ENCODE measurements around the gene NET1.
A peak's percentile ranks its signal among the peaks of the same experiment; 100 is the strongest.
"Not testable (repeated sequence)": the region's sequence is repeated elsewhere in the genome, so short reads cannot be mapped to it uniquely, and the experiment has no call there.

The NET1 gene

GRCh38 chr10:5412277-5412941, at the start of gene NET1:
TSS of gene NET1 (plus strand) at chr10:5412557. CDS start at chr10:5412693, 136 bp downstream.
- DNase-seq (ENCODE audit: low read depth in 1 of 2, low spot score in 1 of 2), result peak; percentile 51 to 55

- DNase-seq (ENCODE audit: low read depth in 1 of 2, low spot score in 1 of 2), result no peak
Observed at GRCh38 chr10:5362873-5363272, 49.5 kb upstream of the NET1 start.

GRCh38 chr10:5364374-5364773, 48.0 kb upstream of the NET1 start:
- DNase-seq (ENCODE audit: low read depth in 1 of 2, low spot score in 1 of 2), result no peak

GRCh38 chr10:5364890-5365338, 47.4 kb upstream of the NET1 start, which contains the start of gene UCN3:
TSS of gene UCN3 (plus strand) at chr10:5364966. CDS start at chr10:5373721, 8,755 bp downstream.
- no peak for DNase-seq (ENCODE audit: low read depth in 1 of 2, low spot score in 1 of 2)

- no peak for DNase-seq (ENCODE audit: low read depth in 1 of 2, low spot score in 1 of 2)
Observed at GRCh38 chr10:5365928-5366327, 46.4 kb upstream of the NET1 start.

- DNase-seq (ENCODE audit: low read depth in 1 of 2, low spot score in 1 of 2), result no peak
Observed at GRCh38 chr10:5369362-5370158, 42.8 kb upstream of the NET1 start.

GRCh38 chr10:5370493-5371352, 41.6 kb upstream of the NET1 start:
- no peak for DNase-seq (ENCODE audit: low read depth in 1 of 2, low spot score in 1 of 2)

GRCh38 chr10:5373307-5373706, 39.0 kb upstream of the NET1 start:
- DNase-seq (ENCODE audit: low read depth in 1 of 2, low spot score in 1 of 2), result no peak

GRCh38 chr10:5373891-5374611, 38.3 kb upstream of the NET1 start:
- no peak for DNase-seq (ENCODE audit: low read depth in 1 of 2, low spot score in 1 of 2)

- no peak for DNase-seq (ENCODE audit: low read depth in 1 of 2, low spot score in 1 of 2)
Observed at GRCh38 chr10:5376450-5376849, 35.9 kb upstream of the NET1 start.

- not testable (repeated sequence) for DNase-seq (ENCODE audit: low read depth in 1 of 2, low spot score in 1 of 2)
Observed at GRCh38 chr10:5379202-5379601, 33.2 kb upstream of the NET1 start.

GRCh38 chr10:5380395-5380794, 32.0 kb upstream of the NET1 start:
- DNase-seq (ENCODE audit: low read depth in 1 of 2, low spot score in 1 of 2), result not testable (repeated sequence)

GRCh38 chr10:5381187-5381586, 31.2 kb upstream of the NET1 start:
- DNase-seq (ENCODE audit: low read depth in 1 of 2, low spot score in 1 of 2), result no peak

- DNase-seq (ENCODE audit: low read depth in 1 of 2, low spot score in 1 of 2), result no peak
Observed at GRCh38 chr10:5385224-5385623, 27.1 kb upstream of the NET1 start.

- no peak for DNase-seq (ENCODE audit: low read depth in 1 of 2, low spot score in 1 of 2)
Observed at GRCh38 chr10:5387169-5387568, 25.2 kb upstream of the NET1 start.

- DNase-seq (ENCODE audit: low read depth in 1 of 2, low spot score in 1 of 2), result no peak
Observed at GRCh38 chr10:5390607-5391205, 21.7 kb upstream of the NET1 start.

GRCh38 chr10:5391790-5392189, 20.6 kb upstream of the NET1 start:
- no peak for DNase-seq (ENCODE audit: low read depth in 1 of 2, low spot score in 1 of 2)

GRCh38 chr10:5393529-5393928, 18.8 kb upstream of the NET1 start:
- no peak for DNase-seq (ENCODE audit: low read depth in 1 of 2, low spot score in 1 of 2)

GRCh38 chr10:5395168-5395567, 17.2 kb upstream of the NET1 start:
- no peak for DNase-seq (ENCODE audit: low read depth in 1 of 2, low spot score in 1 of 2)

- DNase-seq (ENCODE audit: low read depth in 1 of 2, low spot score in 1 of 2), result no peak
Observed at GRCh38 chr10:5396556-5397300, 15.6 kb upstream of the NET1 start.

All from activated CD4-positive, alpha-beta T cell treated with anti-CD3 and anti-CD28 coated beads, Interleukin-2, amount 50 U/mL, for 24 hours (primary cell).